KMS-11 (cell line): ENCODE measurements around the gene IL4.

Experiments used
- H2AFZ ChIP-seq: fragments of 200-600 bp; sonication (generic); 2 replicates; pipeline ENCODE4 v1.6.1; 2016; ENCODE audit warnings: antibody characterized with exemption, mixed run types, low read depth
- H3K27ac ChIP-seq: fragments of 200-600 bp; sonication (generic); 2 replicates; pipeline ENCODE4 v1.6.1; 2016; ENCODE audit warnings: mild to moderate bottlenecking, mixed run types
- H3K27me3 ChIP-seq: fragments of 200-600 bp; sonication (generic); 2 replicates; pipeline ENCODE4 v1.6.1; 2017; ENCODE audit warnings: mild to moderate bottlenecking, low read depth, mixed run types, moderate library complexity; ENCODE audit not compliant: insufficient read depth
- H3K36me3 ChIP-seq: fragments of 200-600 bp; sonication (generic); 2 replicates; pipeline ENCODE4 v1.6.1; 2017; ENCODE audit warnings: mild to moderate bottlenecking, mixed run types; ENCODE audit not compliant: insufficient read depth
- H3K4me1 ChIP-seq: fragments of 200-600 bp; sonication (generic); 2 replicates; pipeline ENCODE4 v1.6.1; 2016; ENCODE audit warnings: mild to moderate bottlenecking, low read depth, mixed run types; ENCODE audit not compliant: poor library complexity, severe bottlenecking
- H3K4me2 ChIP-seq: fragments of 200-600 bp; sonication (generic); 2 replicates; pipeline ENCODE4 v1.7.0; 2016; ENCODE audit warnings: mild to moderate bottlenecking, mixed run types
- H3K4me3 ChIP-seq: fragments of 200-600 bp; sonication (generic); IDR thresholded peaks from 2 replicates; pipeline ENCODE4 v1.6.1; 2017; ENCODE audit warnings: low read depth, low read length, mixed read lengths; ENCODE audit not compliant: insufficient read depth
- H3K79me2 ChIP-seq: fragments of 200-600 bp; sonication (generic); 2 replicates; pipeline ENCODE4 v1.6.1; 2016; ENCODE audit warnings: low read depth, mixed run types; ENCODE audit not compliant: insufficient read depth
- H3K9ac ChIP-seq: fragments of 200-600 bp; sonication (generic); 2 replicates; pipeline ENCODE4 v1.6.1; 2016; ENCODE audit warnings: mild to moderate bottlenecking, mixed run types
- H4K20me1 ChIP-seq: fragments of 200-600 bp; sonication (generic); 2 replicates; pipeline ENCODE4 v1.6.1; 2016; ENCODE audit warnings: mild to moderate bottlenecking, mixed run types; ENCODE audit not compliant: insufficient read depth
- CTCF ChIP-seq: fragments of 200-600 bp; sonication (generic); conservative IDR thresholded peaks from 2 replicates; pipeline ENCODE4 v1.6.1; 2017; ENCODE audit warnings: low read depth, mild to moderate bottlenecking, antibody characterized with exemption, low read length, moderate library complexity, mixed read lengths

IL4 gene

GRCh38 chr5:132659598-132660493, 13.9 kb upstream of the IL4 start:
- Histone ChIP-seq H3K9ac (no peak overlapping the region), H3K36me3 (no peaks in the 10 kb centered on the region), H4K20me1 (no peaks in the 10 kb centered on the region), H2AFZ (no peak overlapping the region), H3K27ac (no peak overlapping the region), H3K4me1 (peaks cover 12% of the 10 kb centered on the region), H3K27me3 (no peaks in the 10 kb centered on the region), H3K4me3 (no peak overlapping the region), H3K4me2 (no peak overlapping the region), H3K79me2 (no peaks in the 10 kb centered on the region)
- TF ChIP-seq CTCF = no peak

GRCh38 chr5:132661231-132662003, 12.4 kb upstream of the IL4 start:
- Histone ChIP-seq H3K27ac (no peak overlapping the region), H2AFZ (no peak overlapping the region), H3K4me1 (peaks cover 12% of the 10 kb centered on the region), H3K79me2 (no peaks in the 10 kb centered on the region), H4K20me1 (no peaks in the 10 kb centered on the region), H3K4me2 (no peak overlapping the region), H3K4me3 (no peak overlapping the region), H3K36me3 (no peaks in the 10 kb centered on the region), H3K9ac (no peak overlapping the region), H3K27me3 (no peaks in the 10 kb centered on the region)
- no peak for TF ChIP-seq CTCF

- TF ChIP-seq CTCF = no peak
- Histone ChIP-seq H2AFZ (no peak overlapping the region), H3K9ac (no peak overlapping the region), H3K79me2 (no peaks in the 10 kb centered on the region), H3K4me1 (peaks cover 12% of the 10 kb centered on the region), H4K20me1 (no peaks in the 10 kb centered on the region), H3K27me3 (no peaks in the 10 kb centered on the region), H3K4me2 (no peak overlapping the region), H3K27ac (no peak overlapping the region), H3K36me3 (no peaks in the 10 kb centered on the region), H3K4me3 (no peak overlapping the region)
Measured at GRCh38 chr5:132662004-132662401, 11.8 kb upstream of the IL4 start.

GRCh38 chr5:132662925-132663770, 10.6 kb upstream of the IL4 start:
- Histone ChIP-seq H3K27me3 (no peaks in the 10 kb centered on the region), H3K79me2 (no peaks in the 10 kb centered on the region), H3K4me1 (peaks cover 12% of the 10 kb centered on the region), H4K20me1 (no peaks in the 10 kb centered on the region), H3K4me3 (no peak overlapping the region), H3K9ac (no peak overlapping the region), H3K27ac (no peak overlapping the region), H3K4me2 (no peak overlapping the region), H2AFZ (peak overlapping the region; percentile 32; the same call in 1 of the 2 replicates), H3K36me3 (no peaks in the 10 kb centered on the region)
- TF ChIP-seq CTCF = no peak
